Stimulated activated CD4-positive, alpha-beta T cell treated with anti-CD3 and anti-CD28 coated beads, Interleukin-12 subunit alpha, Interleukin-12 subunit beta, amount 100 ng/mL, for 24 hours (primary cell): ENCODE measurements around the gene WDFY2.
"Not testable (repeated sequence)": the region's sequence is repeated elsewhere in the genome, so short reads cannot be mapped to it uniquely, and the experiment has no call there.

Experiments used
- DNase-seq, 2 experiments: peaks; one replicate each; pipeline ENCODE4 v3.0.0-alpha.2; 2020; ENCODE audit warnings: low read depth in 2 of 2

Gene WDFY2

DNA sequence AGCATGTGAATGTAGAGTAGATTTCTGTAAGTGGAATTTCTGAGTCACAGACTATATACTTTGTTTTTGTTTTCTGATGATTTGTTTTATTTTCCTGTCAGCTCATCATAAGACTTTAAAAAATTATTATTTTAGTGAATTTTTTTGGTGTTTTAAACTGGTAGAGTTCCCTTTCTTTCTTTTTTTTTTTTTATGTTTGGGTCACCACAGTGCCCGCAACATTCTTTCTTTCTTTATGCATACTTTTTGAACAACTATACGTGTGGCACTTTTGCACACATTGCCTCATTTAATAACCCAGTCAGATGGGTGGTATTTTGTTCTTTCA lies 46.0 kb downstream of the WDFY2 start:
- DNase-seq = no peak

DNA sequence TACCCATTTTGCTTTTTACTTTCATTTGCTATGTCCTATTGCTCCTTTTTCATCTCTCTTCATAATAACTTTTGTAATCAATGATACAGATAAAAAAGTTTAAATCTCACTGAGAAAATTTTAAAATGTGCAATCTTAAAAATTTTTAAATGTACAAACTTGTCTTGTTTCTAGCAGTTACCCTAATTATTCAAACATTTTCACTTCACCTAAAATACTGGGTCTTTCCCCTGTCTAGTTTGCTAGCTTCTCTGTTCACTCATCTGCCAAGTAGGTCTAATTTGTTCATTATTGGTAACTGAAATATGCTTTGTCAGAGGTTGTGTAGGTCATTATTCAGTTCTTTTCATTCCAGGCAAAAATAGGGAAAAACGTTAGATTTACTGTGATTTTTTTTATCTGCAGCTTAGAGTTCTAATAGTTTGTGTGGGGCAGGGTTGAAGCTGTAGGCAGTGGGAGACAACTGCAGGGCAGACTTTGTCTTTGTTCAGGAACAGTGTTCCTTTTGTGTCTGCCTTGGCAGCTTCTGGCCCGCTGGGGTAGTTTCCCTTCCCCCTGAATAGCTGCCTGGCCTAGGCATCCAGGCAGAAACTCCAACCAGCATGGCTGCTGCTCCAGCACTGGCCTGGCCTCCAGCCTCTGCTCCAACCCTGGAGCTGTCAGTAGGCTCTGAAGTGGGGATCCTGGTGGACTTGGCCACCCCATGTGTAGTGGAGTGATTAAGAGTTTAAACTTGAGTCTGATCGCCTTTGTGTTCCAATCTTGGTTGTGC lies 48.5 kb downstream of the WDFY2 start:
- no peak for DNase-seq

DNA sequence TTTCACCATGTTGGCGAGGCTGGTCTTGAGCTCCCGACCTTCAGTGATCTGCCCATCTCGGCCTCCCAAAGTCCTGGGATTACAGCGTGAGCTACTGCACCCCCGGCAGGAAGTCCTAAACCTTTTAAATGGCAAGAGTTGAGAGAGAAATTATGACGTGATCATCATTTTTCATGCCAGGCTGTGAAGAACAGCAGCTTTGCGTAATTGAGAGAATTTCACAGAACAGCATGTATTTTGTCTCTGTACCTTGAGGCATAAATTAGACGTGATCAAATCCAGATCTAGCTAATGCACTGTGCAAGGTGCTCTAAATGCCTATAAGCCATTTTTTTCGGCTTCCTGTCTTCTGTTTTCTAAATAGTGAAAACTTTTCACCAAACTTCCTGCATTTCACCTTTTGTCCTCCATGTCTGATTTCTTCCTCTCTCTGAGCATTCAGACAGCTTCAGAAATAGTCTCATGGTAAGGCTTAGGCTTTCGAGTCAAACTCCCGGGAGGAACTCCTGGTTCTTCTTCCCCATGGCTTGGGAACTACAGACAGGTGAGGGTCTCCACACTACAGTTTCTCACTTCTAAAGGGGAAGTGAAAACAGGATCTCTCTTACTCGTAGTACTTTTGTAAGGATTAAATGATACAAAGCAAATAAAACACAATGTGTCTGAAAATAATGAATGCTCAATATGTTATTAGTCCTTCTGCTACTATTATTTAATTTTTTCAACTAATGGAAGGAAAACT lies 51.0 kb downstream of the WDFY2 start:
- no peak for DNase-seq

GRCh38 chr13:51636349-51636890 lies 52.2 kb downstream of the WDFY2 start:
- DNase-seq = no peak

GRCh38 chr13:51637852-51638215 lies 53.6 kb downstream of the WDFY2 start:
- DNase-seq = no peak

GRCh38 chr13:51638216-51638871 lies 54.1 kb downstream of the WDFY2 start:
- DNase-seq = no peak

DNA sequence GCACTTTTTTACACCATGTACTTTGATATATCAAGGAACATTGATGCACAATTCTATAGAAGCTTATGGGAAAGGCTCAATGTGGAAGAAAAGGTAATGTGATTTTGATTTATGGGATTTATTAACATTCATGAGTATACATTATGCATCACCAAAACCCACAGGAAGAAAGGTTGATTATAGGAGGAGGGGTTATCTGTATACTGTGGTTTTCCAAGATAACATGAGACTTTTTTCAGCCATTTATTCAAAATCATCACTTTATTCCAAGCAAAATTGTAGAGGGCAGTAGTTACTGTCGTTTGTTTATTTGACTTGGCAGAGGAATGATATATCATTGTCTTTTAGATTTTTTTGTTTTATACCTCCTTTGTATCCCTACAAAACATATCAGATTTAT lies 54.9 kb downstream of the WDFY2 start:
- no peak for DNase-seq

GRCh38 chr13:51640696-51641095 lies 56.4 kb downstream of the WDFY2 start:
- not testable (repeated sequence) for DNase-seq

GRCh38 chr13:51643105-51643881 lies 59.0 kb downstream of the WDFY2 start:
- DNase-seq = no peak

DNA sequence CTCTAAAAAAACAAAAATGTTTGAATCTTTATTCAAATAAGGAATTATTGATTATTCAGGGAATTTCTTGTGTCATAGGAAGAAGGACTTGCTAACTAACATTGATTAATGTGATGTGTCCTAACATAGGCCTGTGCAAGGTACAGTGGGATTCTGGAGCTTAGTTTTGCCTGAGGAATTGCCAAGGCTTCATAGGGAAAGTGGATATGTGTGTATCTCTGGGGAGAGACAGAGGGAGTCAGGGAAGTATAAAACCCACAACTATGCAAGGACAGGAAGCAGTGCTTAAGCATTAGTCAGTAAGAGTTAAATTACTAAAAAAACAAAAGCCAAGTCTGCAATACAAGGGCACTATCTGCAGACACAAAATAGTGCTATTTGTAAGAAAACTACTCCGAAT lies 59.6 kb downstream of the WDFY2 start:
- DNase-seq = no peak

- DNase-seq = no peak
Measured at GRCh38 chr13:51644654-51645053, 60.4 kb downstream of the WDFY2 start.

DNA sequence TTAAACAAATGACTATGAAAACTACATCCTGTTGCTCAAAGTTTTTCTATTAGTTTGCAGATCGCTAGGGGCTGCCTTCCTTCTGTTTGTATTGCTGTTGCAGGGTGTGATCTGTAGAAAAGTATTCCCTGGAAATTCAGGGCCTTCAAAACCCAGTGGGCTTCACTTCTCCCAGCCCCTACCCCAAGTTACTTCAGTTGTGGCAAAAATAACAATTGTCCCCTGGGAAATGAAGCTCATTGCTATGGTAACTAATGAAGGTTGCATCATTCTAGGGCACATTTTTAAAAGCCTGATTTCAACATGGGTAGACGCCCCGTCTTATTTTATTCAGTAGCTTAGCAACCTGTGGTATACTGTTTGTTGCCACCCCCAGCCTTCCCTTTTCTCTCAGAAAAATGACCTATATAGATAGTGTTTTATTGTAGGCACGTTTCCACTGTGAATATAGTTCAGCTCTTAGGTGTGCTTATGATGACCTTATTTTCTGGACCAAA lies 60.9 kb downstream of the WDFY2 start:
- DNase-seq = no peak

GRCh38 chr13:51645761-51646670 lies 61.8 kb downstream of the WDFY2 start:
- no peak for DNase-seq

DNA sequence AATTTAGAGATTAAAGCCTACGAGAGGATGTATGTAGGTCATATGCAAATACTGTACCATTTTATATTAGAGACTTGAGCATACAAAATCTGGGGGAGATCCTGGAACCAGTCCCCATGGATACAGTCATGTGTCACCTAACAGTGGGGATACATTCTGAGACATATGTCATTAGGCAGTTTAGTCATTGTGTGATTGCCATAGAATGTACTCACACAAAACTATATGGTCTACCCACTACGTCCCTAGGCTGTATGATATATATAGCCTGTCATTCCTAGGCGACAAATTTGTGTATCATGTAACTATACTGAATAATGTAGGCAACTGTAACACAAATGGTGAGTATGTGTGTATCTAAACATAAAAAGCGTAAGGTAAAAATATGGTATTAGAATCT lies 62.8 kb downstream of the WDFY2 start:
- no peak for DNase-seq

DNA sequence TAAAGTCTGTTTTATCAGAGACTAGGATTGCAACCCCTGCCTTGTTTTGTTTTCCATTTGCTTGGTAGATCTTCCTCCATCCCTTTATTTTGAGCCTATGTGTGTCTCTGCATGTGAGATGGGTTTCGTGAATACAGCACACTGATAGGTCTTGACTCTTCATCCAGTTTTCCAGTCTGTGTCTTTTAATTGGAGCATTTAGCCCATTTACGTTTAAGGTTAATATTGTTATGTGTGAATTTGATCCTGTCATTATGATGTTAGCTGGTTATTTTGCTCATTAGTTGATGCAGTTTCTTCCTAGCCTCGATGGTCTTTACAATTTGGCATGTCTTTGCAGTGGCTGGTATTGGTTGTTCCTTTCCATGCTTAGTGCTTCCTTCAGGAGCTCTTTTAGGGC lies 67.9 kb downstream of the WDFY2 start:
- not testable (repeated sequence) for DNase-seq

DNA sequence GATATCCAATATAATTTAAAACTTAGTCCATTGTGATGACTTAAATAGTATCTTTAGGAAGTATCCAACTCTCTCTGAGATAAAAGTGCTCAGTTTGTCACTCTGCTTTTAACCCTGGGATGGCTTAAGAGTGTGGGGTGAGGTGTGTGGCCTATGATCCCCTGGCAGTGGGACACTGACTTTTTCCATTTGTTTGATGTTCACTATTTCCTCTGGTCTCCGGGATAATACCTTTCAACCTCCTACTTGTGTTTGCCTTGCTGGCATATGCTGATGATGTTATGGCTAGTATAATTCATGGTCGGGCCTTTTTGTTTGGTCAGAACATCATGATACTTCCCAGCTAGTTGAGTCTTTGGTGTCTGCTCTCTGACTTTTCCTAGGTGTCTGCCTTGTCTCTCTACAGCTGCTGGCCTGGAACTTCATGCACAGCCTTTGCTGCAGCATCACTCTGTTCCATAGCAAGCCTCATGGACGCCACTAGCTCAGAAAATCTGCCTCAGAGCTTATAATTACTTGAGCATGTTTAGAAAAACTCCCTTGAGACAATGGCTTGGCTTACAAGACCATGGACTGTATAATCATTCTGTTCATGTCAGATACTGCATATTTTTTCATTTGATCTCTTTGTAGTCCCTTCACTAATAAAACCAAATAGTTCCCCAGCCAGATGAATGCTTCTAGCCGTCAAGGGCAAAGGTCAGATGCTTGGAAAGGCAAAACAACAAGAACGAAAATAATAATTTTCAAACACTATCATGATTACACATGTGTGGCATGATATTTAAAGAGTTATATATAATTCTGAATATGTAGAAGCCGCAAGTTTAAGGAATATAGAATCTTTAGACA lies 75.2 kb downstream of the WDFY2 start:
- no peak for DNase-seq

GRCh38 chr13:51660813-51661212 lies 76.6 kb downstream of the WDFY2 start:
- DNase-seq = no peak

DNA sequence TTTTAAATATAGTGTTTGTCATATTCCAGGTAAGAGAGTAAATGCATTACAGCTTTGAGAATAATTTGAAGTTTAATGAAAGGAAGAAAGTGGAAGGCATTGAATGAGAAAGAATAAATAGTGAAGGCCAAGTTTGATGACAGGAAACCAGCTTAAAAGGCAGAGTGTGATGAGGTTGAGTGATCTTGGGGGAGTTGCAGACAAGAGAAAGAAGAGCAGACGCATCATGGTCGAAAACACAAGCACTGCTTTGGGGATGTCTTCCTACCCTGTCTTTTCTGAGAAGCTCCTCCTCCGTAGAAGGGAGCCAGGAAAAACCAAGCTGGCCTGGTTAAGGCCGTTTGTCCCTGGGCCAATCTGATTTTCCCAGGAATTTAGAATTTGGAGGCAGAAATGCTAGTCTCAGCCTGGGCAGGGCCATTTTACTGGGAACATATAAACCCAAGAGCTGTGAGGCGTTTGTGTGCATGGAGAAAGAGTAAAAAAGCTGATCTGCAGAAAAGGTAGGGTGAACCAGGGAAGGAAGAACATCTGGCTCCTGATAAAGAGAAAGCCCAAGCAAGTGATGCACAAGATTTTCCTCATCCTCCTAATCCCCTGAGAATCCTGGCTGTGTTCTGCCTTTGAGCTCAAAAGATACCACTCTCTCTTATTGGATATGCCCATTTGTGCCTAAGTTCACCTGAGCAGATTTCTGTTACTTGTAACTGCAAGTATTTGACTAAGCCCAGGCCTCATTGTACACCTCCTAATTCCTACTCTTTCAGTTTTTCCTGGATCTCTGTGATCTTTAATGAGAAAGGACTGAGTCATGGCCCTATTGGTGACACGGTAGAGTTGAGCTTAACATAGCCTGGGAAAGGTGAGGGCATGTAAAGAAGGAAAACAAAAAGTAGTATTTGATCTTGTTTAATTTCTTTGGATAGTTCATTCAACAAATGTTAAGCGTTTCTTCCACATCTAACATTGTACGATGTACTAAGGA lies 80.0 kb downstream of the WDFY2 start:
- no peak for DNase-seq

GRCh38 chr13:51665456-51665855 lies 81.2 kb downstream of the WDFY2 start:
- no peak for DNase-seq
